HPDE6-E6E7 (cell line): ENCODE measurements around the gene CYP26A1.
A peak's percentile ranks its signal among the peaks of the same experiment; 100 is the strongest.

Experiments
- DNase-seq: peaks from one replicate; pipeline ENCODE4 v3.0.0; 2011; ENCODE audit warnings: missing footprints; ENCODE audit errors: extremely low spot score

The CYP26A1 gene

GRCh38 chr10:93073539-93074146 is at the start of gene CYP26A1:
CYP26A1 (plus strand) TSS chr10:93073893; CDS start chr10:93073935, 42 bp downstream.
- no peak for DNase-seq

GRCh38 chr10:93026072-93026471 is 47.6 kb upstream of the CYP26A1 start:
- DNase-seq: no peak

GRCh38 chr10:93027508-93027907 is 46.2 kb upstream of the CYP26A1 start:
- no peak for DNase-seq

GRCh38 chr10:93028883-93029282 is 44.8 kb upstream of the CYP26A1 start:
- peak; percentile 19 for DNase-seq

- DNase-seq: peak; percentile 23
These were observed 43.3 kb upstream of the CYP26A1 start for GRCh38 chr10:93030409-93030808.

- DNase-seq: no peak
These were observed 41.4 kb upstream of the CYP26A1 start for GRCh38 chr10:93032105-93032808.

GRCh38 chr10:93032809-93033137 is 40.9 kb upstream of the CYP26A1 start:
- DNase-seq: no peak

- no peak for DNase-seq
These were observed 39.3 kb upstream of the CYP26A1 start for GRCh38 chr10:93034426-93034825.

- DNase-seq: no peak
These were observed 34.6 kb upstream of the CYP26A1 start for GRCh38 chr10:93039110-93039509.

- DNase-seq: no peak
These were observed 34.0 kb upstream of the CYP26A1 start for GRCh38 chr10:93039721-93040120.

GRCh38 chr10:93054486-93054885 is 19.2 kb upstream of the CYP26A1 start:
- DNase-seq: no peak

GRCh38 chr10:93058139-93058538 is 15.6 kb upstream of the CYP26A1 start:
- no peak for DNase-seq

- no peak for DNase-seq
These were observed 13.5 kb upstream of the CYP26A1 start, which contains the start of gene CYP26C1 for GRCh38 chr10:93059975-93060886. CYP26C1 (plus strand) TSS chr10:93060798; CDS start chr10:93061264, 466 bp downstream.

- DNase-seq: no peak
These were observed 12.7 kb upstream of the CYP26A1 start for GRCh38 chr10:93060887-93061593.

GRCh38 chr10:93061594-93062513 is 11.8 kb upstream of the CYP26A1 start:
- no peak for DNase-seq

- no peak for DNase-seq
These were observed 11.1 kb upstream of the CYP26A1 start for GRCh38 chr10:93062514-93063143.

- DNase-seq: no peak
These were observed 10.3 kb upstream of the CYP26A1 start for GRCh38 chr10:93063144-93063976.

- DNase-seq: no peak
These were observed 9.6 kb upstream of the CYP26A1 start for GRCh38 chr10:93063977-93064660.
